Measurements from ENCODE around the gene NXPH1.

Gene NXPH1

DNA sequence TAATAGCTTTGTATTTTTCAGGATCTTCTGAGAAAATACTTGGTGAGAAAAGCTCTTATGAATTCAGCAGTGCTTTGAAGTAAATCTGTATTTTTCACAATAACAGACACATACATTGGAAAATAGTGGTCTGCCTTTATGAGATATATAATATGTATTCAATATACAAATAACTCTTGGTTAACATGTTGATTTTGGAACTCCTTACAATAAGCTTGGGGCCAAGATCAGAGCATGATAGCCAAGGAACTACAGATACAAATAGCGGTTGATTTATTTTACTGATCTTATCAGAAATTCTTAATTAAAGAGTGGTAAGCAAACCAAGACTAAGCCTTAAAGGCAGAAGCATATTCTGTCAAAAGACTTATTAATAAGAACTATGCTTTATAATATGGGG lies 24.5 kb upstream of the NXPH1 start:
- Histone ChIP-seq H3K4me1 (ENCODE audit: control insufficient read depth in 2 of 2, insufficient read depth in 2 of 2, low read length in 2 of 2) (no peaks in the 10 kb centered on the region), H3K27ac (ENCODE audit: low read depth in 2 of 2, low read length in 2 of 2) (no peak overlapping the region), H3K27me3 (ENCODE audit: control insufficient read depth in 2 of 2, insufficient read depth in 2 of 2, low read length in 2 of 2) (no peaks in the 10 kb centered on the region), H3K4me3 (ENCODE audit: low read length in 2 of 2) (no peak overlapping the region), H3K9ac (ENCODE audit: low read depth in 1 of 2, low read length in 2 of 2) (no peak overlapping the region), H3K36me3 (ENCODE audit: control insufficient read depth in 2 of 2, insufficient read depth in 2 of 2, low read length in 2 of 2) (no peaks in the 10 kb centered on the region), H3K9me3 (ENCODE audit: control insufficient read depth in 2 of 2, low read length in 2 of 2) (no peaks in the 10 kb centered on the region)

DNA sequence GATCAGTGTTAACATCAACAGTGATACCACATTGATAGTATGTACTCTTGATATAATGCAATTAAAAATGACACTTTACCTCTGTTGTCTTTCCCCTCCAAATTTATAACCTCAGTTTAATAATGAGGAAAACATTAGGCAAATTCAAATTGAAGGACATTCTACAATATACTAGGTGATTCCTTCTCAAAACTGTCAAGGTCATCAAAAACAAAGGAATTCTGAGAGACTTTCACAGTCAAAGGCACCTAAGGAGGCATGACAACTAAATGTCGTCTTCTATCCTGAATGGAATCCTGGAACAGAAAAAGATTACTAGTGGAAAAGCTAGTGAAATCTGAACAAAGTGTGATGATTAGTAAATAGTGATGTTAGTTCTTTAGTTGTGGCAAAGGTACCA lies 22.3 kb upstream of the NXPH1 start:
- H3K9me3 ChIP-seq (ENCODE audit: control insufficient read depth in 2 of 2, low read length in 2 of 2) = no peaks in the 10 kb centered on the region
- H3K4me1 ChIP-seq (ENCODE audit: control insufficient read depth in 2 of 2, insufficient read depth in 2 of 2, low read length in 2 of 2) = no peaks in the 10 kb centered on the region
- H3K36me3 ChIP-seq (ENCODE audit: control insufficient read depth in 2 of 2, insufficient read depth in 2 of 2, low read length in 2 of 2) = no peaks in the 10 kb centered on the region
- no peak overlapping the region for H3K27ac ChIP-seq (ENCODE audit: low read depth in 2 of 2, low read length in 2 of 2)
- H3K4me3 ChIP-seq (ENCODE audit: low read length in 2 of 2) = no peak overlapping the region
- H3K27me3 ChIP-seq (ENCODE audit: control insufficient read depth in 2 of 2, insufficient read depth in 2 of 2, low read length in 2 of 2) = no peaks in the 10 kb centered on the region
- no peak overlapping the region for H3K9ac ChIP-seq (ENCODE audit: low read depth in 1 of 2, low read length in 2 of 2)

DNA sequence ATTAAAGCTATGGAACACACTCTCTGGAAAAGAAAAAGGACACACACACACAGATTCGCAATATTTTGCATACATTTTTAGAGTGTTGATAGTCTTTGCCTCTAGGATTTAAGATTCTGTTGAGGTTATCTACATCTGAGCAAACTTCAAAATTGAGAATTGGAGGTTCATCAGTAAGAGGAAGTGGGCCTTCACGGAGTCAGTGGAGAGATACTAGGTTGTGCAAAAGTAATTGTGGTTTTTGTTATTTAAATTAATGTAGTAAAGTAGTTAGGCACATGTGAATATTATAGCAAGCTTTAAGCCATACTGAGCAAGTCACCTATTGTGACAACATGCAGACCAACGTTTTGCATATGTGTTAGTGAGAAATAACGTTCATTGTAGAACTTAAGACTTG lies 19.8 kb upstream of the NXPH1 start:
- H3K9ac ChIP-seq (ENCODE audit: low read depth in 1 of 2, low read length in 2 of 2) = no peak overlapping the region
- no peak overlapping the region for H3K4me3 ChIP-seq (ENCODE audit: low read length in 2 of 2)
- no peaks in the 10 kb centered on the region for H3K36me3 ChIP-seq (ENCODE audit: control insufficient read depth in 2 of 2, insufficient read depth in 2 of 2, low read length in 2 of 2)
- H3K27ac ChIP-seq (ENCODE audit: low read depth in 2 of 2, low read length in 2 of 2) = no peak overlapping the region
- no peaks in the 10 kb centered on the region for H3K9me3 ChIP-seq (ENCODE audit: control insufficient read depth in 2 of 2, low read length in 2 of 2)
- H3K27me3 ChIP-seq (ENCODE audit: control insufficient read depth in 2 of 2, insufficient read depth in 2 of 2, low read length in 2 of 2) = no peaks in the 10 kb centered on the region
- no peaks in the 10 kb centered on the region for H3K4me1 ChIP-seq (ENCODE audit: control insufficient read depth in 2 of 2, insufficient read depth in 2 of 2, low read length in 2 of 2)

DNA sequence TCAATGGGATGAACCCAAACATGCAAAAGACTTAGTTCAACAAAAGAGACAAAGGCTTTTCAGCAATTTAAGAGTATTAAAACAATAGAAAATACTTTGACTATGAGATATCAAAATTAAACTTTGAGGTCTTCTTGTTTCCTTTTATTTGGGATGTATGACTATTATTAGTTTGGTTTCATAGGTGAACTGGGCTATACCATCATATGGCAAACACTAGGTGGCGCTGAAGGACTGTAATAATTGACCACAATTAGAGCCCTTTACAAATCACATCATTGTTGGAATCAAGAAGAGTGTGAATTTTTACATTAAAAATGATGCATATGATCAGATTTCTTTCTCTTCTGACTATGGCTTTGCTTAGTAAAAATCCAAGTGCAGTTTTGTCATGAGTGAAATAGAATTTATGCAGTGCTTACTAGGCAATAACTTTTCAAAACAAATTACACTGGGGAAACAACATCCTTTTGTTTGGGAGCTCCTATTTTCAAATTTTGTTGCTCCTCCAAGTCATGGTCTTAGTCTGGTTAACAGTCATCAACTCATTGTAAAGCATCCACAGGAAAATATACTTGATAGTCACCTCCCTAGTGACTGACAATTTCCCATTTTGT lies 14.7 kb upstream of the NXPH1 start:
- Histone ChIP-seq H3K27ac (ENCODE audit: low read depth in 2 of 2, low read length in 2 of 2) (no peak overlapping the region), H3K27me3 (ENCODE audit: control insufficient read depth in 2 of 2, insufficient read depth in 2 of 2, low read length in 2 of 2) (no peaks in the 10 kb centered on the region), H3K9ac (ENCODE audit: low read depth in 1 of 2, low read length in 2 of 2) (no peak overlapping the region), H3K4me3 (ENCODE audit: low read length in 2 of 2) (no peak overlapping the region), H3K9me3 (ENCODE audit: control insufficient read depth in 2 of 2, low read length in 2 of 2) (no peaks in the 10 kb centered on the region), H3K36me3 (ENCODE audit: control insufficient read depth in 2 of 2, insufficient read depth in 2 of 2, low read length in 2 of 2) (no peaks in the 10 kb centered on the region), H3K4me1 (ENCODE audit: control insufficient read depth in 2 of 2, insufficient read depth in 2 of 2, low read length in 2 of 2) (no peaks in the 10 kb centered on the region)

DNA sequence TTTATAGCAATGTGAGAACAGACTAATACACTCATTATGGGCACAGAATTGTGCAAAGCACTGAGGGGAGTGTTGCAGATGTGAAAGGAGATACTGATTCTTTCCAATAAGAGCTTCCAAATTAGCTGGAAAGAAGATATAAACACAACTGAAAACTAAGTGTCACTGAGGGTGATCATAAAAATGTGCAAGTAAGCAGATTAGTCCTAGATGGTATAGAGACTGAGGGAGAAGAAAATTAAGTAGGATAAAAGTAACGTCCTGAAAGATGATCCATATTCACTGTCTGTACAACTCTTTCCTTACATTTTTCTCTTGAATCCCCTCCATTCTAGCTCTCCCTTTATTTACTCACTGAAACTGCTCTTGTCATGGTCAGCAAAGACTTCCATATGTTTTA lies 11.2 kb upstream of the NXPH1 start:
- no peaks in the 10 kb centered on the region for H3K36me3 ChIP-seq (ENCODE audit: control insufficient read depth in 2 of 2, insufficient read depth in 2 of 2, low read length in 2 of 2)
- no peak overlapping the region for H3K9ac ChIP-seq (ENCODE audit: low read depth in 1 of 2, low read length in 2 of 2)
- H3K27me3 ChIP-seq (ENCODE audit: control insufficient read depth in 2 of 2, insufficient read depth in 2 of 2, low read length in 2 of 2) = no peaks in the 10 kb centered on the region
- H3K9me3 ChIP-seq (ENCODE audit: control insufficient read depth in 2 of 2, low read length in 2 of 2) = no peaks in the 10 kb centered on the region
- no peak overlapping the region for H3K4me3 ChIP-seq (ENCODE audit: low read length in 2 of 2)
- no peak overlapping the region for H3K27ac ChIP-seq (ENCODE audit: low read depth in 2 of 2, low read length in 2 of 2)
- H3K4me1 ChIP-seq (ENCODE audit: control insufficient read depth in 2 of 2, insufficient read depth in 2 of 2, low read length in 2 of 2) = no peaks in the 10 kb centered on the region

DNA sequence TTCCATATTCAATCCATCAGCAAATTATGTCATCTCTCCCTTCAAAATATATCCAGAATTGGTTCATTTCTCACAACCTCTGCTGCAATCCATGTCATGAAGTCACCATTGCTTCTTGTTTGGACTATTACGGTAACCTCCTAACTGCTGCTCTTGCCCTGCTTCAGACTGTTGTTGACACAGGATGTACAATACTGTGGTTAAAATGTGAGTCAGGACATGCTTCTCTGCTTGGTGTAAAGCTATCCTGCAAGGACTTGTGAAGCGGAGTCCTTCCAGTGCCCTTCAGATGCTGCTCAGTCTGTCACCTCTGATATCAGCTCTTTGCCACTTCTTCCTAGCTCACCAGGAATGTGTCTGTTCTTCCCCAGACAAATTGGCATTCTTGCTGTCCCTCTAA lies 10.4 kb upstream of the NXPH1 start:
- Histone ChIP-seq H3K4me3 (ENCODE audit: low read length in 2 of 2) (no peak overlapping the region), H3K9ac (ENCODE audit: low read depth in 1 of 2, low read length in 2 of 2) (no peak overlapping the region), H3K9me3 (ENCODE audit: control insufficient read depth in 2 of 2, low read length in 2 of 2) (no peaks in the 10 kb centered on the region), H3K4me1 (ENCODE audit: control insufficient read depth in 2 of 2, insufficient read depth in 2 of 2, low read length in 2 of 2) (no peaks in the 10 kb centered on the region), H3K27ac (ENCODE audit: low read depth in 2 of 2, low read length in 2 of 2) (no peak overlapping the region), H3K27me3 (ENCODE audit: control insufficient read depth in 2 of 2, insufficient read depth in 2 of 2, low read length in 2 of 2) (no peaks in the 10 kb centered on the region), H3K36me3 (ENCODE audit: control insufficient read depth in 2 of 2, insufficient read depth in 2 of 2, low read length in 2 of 2) (no peaks in the 10 kb centered on the region)

DNA sequence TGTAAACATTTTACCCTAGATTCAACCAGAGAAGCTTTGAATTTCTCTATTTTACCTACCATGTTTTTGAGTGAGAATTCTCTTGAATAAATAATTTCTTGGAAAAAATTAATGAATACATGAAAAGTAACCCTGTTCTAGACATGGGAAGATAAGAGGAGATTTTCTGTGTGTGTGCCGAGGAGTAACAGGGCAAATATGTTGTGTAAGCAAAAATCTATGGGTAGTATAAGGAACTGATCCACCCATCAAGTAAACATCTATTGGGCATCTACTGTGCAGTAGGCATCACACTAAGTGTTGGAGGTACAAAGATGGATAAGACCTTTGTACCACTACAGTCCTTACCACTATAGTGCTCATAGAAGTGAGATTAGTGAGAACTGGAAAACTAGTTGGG lies 8.2 kb upstream of the NXPH1 start:
- H3K36me3 ChIP-seq (ENCODE audit: control insufficient read depth in 2 of 2, insufficient read depth in 2 of 2, low read length in 2 of 2) = no peaks in the 10 kb centered on the region
- H3K9me3 ChIP-seq (ENCODE audit: control insufficient read depth in 2 of 2, low read length in 2 of 2) = no peaks in the 10 kb centered on the region
- H3K27ac ChIP-seq (ENCODE audit: low read depth in 2 of 2, low read length in 2 of 2) = no peak overlapping the region
- no peak overlapping the region for H3K9ac ChIP-seq (ENCODE audit: low read depth in 1 of 2, low read length in 2 of 2)
- H3K4me3 ChIP-seq (ENCODE audit: low read length in 2 of 2) = no peak overlapping the region
- H3K27me3 ChIP-seq (ENCODE audit: control insufficient read depth in 2 of 2, insufficient read depth in 2 of 2, low read length in 2 of 2) = no peaks in the 10 kb centered on the region
- no peaks in the 10 kb centered on the region for H3K4me1 ChIP-seq (ENCODE audit: control insufficient read depth in 2 of 2, insufficient read depth in 2 of 2, low read length in 2 of 2)

DNA sequence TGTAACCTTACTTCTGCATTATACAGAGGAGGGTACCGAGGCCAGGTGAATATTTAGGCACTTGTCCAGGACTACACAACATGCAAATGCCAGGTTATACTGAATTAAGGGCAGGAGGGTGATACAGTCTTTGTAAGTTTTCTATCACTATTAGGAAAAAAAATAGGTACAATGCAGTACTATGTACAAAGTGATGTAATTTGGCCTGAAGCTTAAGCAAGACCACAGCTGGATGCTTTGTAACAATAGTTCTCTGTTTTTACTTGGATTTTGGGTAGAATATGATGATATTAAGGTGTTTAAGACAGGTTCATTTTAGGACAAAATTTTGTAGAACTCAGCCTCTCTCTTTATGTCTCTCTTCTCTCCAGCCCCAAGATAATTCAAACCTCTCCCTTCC lies 2.8 kb upstream of the NXPH1 start:
- peaks cover 22 to 33% of the 10 kb centered on the region in 2 donors for H3K27me3 ChIP-seq (ENCODE audit: control insufficient read depth in 2 of 2, insufficient read depth in 2 of 2, low read length in 2 of 2)
- no peaks in the 10 kb centered on the region for H3K4me1 ChIP-seq (ENCODE audit: control insufficient read depth in 2 of 2, insufficient read depth in 2 of 2, low read length in 2 of 2)
- H3K27ac ChIP-seq (ENCODE audit: low read depth in 2 of 2, low read length in 2 of 2) = no peak overlapping the region
- no peak overlapping the region for H3K9ac ChIP-seq (ENCODE audit: low read depth in 1 of 2, low read length in 2 of 2)
- no peaks in the 10 kb centered on the region for H3K9me3 ChIP-seq (ENCODE audit: control insufficient read depth in 2 of 2, low read length in 2 of 2)
- no peak overlapping the region for H3K4me3 ChIP-seq (ENCODE audit: low read length in 2 of 2)
- no peaks in the 10 kb centered on the region for H3K36me3 ChIP-seq (ENCODE audit: control insufficient read depth in 2 of 2, insufficient read depth in 2 of 2, low read length in 2 of 2)

DNA sequence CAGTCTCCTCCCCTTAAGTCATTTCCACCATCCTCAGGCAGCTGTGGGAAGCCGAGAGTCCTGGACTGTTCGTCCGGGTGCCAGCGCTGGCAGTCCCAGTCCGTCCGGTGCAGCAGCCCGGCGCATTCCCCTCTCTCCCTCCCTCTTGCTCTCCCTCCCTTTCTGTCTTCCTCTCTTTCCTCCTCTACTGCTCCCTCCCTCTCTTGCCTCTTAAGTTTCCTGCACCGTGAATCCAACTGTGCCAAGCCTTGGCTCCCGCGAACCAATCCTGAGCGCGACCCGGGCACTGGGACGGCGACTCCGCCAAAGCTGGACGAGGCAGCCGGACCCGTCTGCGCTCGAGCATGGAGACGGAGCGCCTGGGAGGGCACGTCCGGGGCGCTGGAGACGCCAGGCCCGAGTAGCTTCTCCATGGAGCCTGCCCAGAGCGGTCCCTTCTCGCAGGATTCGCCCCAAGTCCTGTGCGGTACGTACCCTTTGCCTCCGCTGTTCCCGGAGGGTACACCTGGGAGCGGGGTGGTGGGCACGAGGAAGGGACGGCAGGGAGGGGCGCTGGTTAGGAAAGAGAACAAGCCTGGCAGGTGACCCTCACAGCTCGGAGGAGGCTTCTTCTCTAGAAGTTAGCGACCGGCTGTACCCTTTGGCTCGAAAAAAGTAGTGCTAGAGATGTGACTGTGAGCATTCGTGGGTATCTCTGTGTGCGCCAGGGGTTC lies 1.0 kb downstream of the NXPH1 start:
- Histone ChIP-seq H3K9ac (ENCODE audit: low read depth in 1 of 2, low read length in 2 of 2) (no peak overlapping the region), H3K4me3 (ENCODE audit: low read length in 2 of 2) (no peak overlapping the region), H3K27ac (ENCODE audit: low read depth in 2 of 2, low read length in 2 of 2) (no peak overlapping the region), H3K9me3 (ENCODE audit: control insufficient read depth in 2 of 2, low read length in 2 of 2) (no peaks in the 10 kb centered on the region), H3K27me3 (ENCODE audit: control insufficient read depth in 2 of 2, insufficient read depth in 2 of 2, low read length in 2 of 2) (peaks cover 43 to 47% of the 10 kb centered on the region in 2 donors), H3K36me3 (ENCODE audit: control insufficient read depth in 2 of 2, insufficient read depth in 2 of 2, low read length in 2 of 2) (no peaks in the 10 kb centered on the region), H3K4me1 (ENCODE audit: control insufficient read depth in 2 of 2, insufficient read depth in 2 of 2, low read length in 2 of 2) (peaks cover 0 to 2% of the 10 kb centered on the region in 2 donors)

DNA sequence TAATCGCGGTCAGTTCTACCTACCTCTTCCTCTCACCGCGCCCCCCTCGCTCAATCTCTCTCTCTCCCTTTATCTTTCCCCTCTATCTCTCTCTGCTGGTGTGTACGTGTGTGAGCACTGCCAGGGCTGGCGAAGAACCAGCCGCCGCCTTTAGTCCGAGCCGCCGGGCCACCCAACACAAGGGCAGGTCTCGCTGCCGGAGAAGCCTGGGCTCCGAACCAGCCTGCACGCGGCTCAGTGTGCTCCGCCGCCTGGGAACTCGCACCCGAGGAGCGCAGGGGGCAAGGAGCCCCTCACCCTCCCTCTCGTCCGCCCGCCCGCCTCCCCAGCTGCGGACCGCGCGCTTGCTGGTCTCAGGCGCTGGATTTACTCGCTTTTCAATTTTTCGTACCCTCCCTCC lies 1.7 kb downstream of the NXPH1 start:
- Histone ChIP-seq H3K4me1 (ENCODE audit: control insufficient read depth in 2 of 2, insufficient read depth in 2 of 2, low read length in 2 of 2) (peaks cover 0 to 2% of the 10 kb centered on the region in 2 donors), H3K36me3 (ENCODE audit: control insufficient read depth in 2 of 2, insufficient read depth in 2 of 2, low read length in 2 of 2) (no peaks in the 10 kb centered on the region), H3K9me3 (ENCODE audit: control insufficient read depth in 2 of 2, low read length in 2 of 2) (no peaks in the 10 kb centered on the region), H3K27me3 (ENCODE audit: control insufficient read depth in 2 of 2, insufficient read depth in 2 of 2, low read length in 2 of 2) (peaks cover 47% of the 10 kb centered on the region in 2 donors), H3K27ac (ENCODE audit: low read depth in 2 of 2, low read length in 2 of 2) (no peak overlapping the region), H3K9ac (ENCODE audit: low read depth in 1 of 2, low read length in 2 of 2) (no peak overlapping the region), H3K4me3 (ENCODE audit: low read length in 2 of 2) (no peak overlapping the region)

Measured in mucosa of rectum (tissue), 2 donors.